ENCODE results near the gene DNAJC12.

DNA sequence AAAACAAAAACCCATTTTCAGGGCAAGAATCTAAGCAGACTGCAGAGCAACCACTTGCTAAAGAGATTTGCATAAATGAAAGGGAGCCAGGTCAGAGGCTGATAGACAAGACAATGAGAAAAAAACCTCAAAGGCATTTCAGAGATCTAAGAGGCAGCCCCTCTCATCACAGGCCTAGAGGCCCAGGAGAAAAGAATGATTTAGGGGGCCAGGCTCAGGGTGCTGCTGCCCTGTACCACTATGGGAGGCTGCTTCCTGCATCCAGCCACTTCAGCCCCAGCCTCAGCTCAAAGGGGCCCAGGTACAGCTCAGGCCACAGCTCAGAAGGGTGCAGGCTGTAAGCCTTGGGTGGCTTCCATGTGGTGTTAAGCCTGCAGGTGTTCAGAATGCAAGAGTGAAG, 3.7 kb upstream of the DNAJC12 start:
- TF ChIP-seq CTCF (conservative IDR thresholded peaks at IDR 0.05; ENCODE audit: low read length) (no peak), EZH2phosphoT487 (IDR thresholded peaks at IDR 0.05; ENCODE audit: borderline replicate concordance, low read depth, low read length) (no peak)

Data from OCI-LY7 (cell line).